ENCODE data around the gene RARA.
A peak's percentile ranks its signal among the peaks of the same experiment; 100 is the strongest.
"Not testable (repeated sequence)": the region's sequence is repeated elsewhere in the genome, so short reads cannot be mapped to it uniquely, and the experiment has no call there.

The RARA gene

DNA sequence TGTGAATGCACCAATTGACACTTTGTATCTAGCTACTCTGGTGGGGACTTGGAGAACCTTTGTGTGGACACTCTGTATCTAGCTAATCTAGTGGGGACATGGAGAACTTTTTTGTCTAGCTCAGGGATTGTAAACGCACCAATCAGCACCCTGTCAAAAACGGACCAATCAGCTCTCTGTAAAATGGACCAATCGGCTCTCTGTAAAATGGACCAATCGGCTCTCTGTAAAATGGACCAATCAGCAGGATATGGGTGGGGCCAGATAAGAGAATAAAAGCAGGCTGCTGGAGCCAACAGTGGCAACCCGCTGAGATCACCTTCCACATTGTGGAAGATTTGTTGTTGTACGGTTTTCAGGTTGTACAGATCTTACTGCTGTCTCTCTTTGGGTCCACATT, 67.6 kb downstream of the RARA start:
- DNase-seq (ENCODE audit: low spot score), result not testable (repeated sequence)

DNA sequence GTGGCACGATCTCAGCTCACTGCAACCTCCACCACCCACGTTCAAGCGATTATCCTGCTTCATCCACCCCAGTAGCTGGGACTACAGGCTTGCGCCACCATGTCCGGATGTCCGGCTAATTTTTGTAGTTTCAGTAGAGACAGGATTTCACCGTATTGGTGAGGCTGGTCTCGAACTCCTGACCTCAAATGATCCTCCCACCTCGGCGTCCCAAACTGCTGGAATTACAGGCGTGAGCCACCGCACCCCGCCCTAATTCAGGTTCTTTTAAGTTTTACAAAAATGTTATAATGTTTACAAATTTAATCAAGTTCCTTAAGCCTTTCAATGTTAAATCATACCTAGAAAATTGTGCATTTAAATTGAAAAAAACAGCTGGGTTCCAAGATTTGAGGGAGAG, 68.9 kb downstream of the RARA start:
- DNase-seq (ENCODE audit: low spot score), result no peak

DNA sequence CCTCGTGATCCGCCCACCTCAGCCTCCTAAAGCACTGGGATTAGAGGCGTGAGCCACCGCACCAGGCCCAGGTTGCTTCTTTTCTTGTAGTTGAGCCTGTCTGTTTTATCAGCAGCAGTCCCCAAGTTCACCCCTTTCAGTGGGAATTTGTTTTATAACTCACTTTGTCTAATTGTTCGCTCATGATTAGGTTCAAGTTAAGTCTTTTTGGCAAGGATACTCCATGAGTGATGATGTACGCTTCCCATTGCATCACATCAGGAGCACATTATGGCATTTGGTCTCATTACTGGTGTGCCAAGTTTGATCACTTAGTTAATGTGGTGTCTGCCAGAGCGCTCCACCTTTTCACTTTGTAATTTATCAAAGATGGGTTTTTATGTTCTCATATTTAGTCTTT, 70.0 kb downstream of the RARA start:
- no peak for DNase-seq (ENCODE audit: low spot score)

DNA sequence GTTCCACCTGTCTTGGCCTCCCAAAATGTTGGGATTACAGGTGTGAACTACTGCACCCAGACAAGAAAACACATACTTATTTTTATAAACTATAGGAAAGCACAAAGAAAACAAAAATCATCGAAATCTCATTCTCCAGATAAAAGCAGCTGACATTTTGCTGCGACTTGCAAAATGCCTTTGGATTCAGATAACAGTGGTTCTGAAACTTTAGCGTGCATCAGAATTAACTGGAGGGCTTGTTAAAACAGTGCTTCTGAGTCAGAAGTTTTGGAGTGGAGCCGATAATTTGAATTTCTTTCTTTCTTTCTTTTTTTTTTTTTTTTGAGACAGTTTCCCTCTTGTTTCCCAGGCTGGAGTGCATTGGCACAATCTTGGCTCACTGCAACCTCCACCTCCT, 73.3 kb downstream of the RARA start:
- DNase-seq (ENCODE audit: low spot score), result no peak

DNA sequence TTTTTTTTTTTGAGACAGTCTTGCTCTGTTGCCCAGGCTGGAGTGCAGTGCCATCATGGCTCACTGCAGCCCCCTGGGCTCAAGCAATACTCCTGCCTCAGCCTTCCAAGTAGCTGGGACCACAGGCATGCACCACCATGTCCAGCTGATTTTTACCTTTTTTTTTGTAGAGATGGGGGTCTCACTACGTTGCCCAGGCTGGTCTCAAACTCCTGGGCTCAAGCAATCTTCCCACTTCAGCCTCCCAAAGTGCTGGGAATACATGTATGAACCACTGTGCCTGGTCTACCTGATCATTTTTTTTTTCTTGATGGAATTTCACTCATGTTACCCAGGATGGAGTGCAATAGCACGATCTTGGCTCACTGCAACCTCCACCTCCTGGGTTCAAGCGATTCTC, 77.6 kb downstream of the RARA start:
- not testable (repeated sequence) for DNase-seq (ENCODE audit: low spot score)

DNA sequence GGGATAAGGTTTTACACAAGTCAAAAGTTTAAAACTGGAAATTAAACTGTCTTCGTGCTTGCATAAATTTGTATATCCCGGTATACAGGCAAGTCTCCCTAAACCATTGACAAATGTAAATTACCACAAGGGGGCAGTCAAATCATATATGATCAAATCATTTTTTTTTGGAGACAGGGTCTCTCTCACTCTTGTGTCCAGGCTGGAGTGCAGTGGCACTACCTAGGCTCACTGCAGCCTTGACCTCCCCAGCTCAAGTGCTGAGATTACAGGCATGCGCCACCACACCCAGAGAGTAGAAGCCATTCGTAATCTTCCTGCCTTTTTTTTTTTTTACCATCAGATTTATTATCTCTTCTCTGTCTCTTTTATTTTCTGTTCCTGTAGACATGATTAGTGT, 90.2 kb downstream of the RARA start:
- peak; percentile 60 for DNase-seq (ENCODE audit: low spot score)

DNA sequence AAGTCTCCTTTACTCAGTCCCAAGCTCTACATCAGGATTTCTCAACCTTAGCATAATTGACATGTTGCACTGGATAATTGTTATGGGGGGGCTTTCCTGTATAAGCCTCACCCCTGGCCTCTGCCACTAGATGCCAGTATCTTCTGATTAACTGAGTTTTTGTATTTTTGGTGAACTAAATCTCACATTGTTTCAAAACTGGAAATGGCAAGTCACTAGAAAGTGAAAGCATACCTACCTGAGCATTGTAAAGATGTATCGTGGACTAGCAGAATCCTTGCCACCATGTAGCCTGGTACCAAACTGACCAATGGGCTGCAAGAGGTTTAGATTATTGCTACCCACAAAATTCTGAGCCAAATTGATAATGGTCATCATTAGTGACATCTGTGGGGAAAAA, 93.7 kb downstream of the RARA start:
- DNase-seq (ENCODE audit: low spot score), result no peak

DNA sequence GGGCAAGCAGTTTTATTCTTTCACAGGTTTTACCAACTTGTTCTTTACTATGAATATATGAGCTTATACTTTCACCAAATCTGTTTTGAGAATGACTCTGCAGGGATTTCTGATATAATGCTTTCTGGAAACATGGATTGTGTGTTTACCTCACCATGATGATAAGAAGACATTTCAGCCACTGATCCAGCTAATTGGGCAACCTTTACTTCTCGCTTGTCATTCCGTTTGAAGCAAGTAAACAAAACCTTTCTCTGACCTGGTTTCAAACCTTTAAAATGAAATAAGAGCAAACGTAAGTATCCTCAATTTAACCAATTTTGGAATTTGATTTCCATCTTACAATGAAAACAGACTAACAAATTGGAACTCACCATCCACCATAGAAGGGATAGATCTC, 95.0 kb downstream of the RARA start:
- DNase-seq (ENCODE audit: low spot score), result no peak
